HS-5 (cell line): ENCODE measurements around the gene USP37.
"Not testable (repeated sequence)": the region's sequence is repeated elsewhere in the genome, so short reads cannot be mapped to it uniquely, and the experiment has no call there.

Experiments used
- DNase-seq: peaks from one replicate; pipeline ENCODE4 v3.0.0-alpha.2; 2012; ENCODE audit warnings: low read depth

Gene USP37

GRCh38 chr2:218547978-218548377 lies 20.2 kb downstream of the USP37 start:
- no peak for DNase-seq

GRCh38 chr2:218547511-218547910 lies 20.6 kb downstream of the USP37 start:
- DNase-seq = no peak

GRCh38 chr2:218546012-218546411 lies 22.1 kb downstream of the USP37 start:
- no peak for DNase-seq

- DNase-seq = no peak
Measured at GRCh38 chr2:218540015-218540414, 28.1 kb downstream of the USP37 start.

- no peak for DNase-seq
Measured at GRCh38 chr2:218536804-218537494, 31.2 kb downstream of the USP37 start.

DNA sequence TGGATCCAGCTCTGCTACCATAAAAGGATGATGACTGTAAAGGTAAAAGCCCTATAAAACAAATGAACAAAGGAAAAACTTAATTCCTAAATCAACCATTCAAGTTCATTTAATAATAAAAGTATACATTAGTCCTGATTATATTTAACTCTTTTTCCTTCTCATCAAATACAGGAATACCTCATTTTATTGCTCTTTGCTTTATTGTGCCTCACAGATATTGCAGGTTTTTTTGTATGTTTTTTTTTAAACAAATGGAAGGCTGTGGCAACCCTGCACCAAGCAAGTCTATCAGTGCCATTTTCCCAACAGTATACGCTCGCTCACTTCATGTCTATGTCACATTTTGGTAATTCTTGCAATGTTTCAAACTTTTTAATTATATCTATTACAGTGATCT lies 38.2 kb downstream of the USP37 start:
- DNase-seq = no peak

DNA sequence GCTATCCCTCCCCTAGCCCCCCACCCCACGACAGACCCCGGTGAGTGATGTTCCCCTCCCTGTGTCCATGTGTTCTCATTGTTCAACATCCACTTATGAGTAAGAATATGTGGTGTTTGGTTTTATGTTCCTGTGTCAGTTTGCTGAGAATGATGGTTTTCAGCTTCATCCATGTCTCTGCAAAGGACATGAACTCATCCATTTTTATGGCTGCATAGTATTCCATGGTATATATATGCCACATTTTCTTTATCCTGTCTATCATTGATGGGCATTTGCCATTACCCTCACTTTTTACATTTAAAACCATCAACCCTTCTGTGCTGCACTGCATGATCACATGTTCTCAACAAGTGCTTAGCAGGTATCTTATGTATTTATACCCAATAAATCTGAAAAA lies 39.7 kb downstream of the USP37 start:
- DNase-seq = not testable (repeated sequence)

- no peak for DNase-seq
Measured at GRCh38 chr2:218523651-218524050, 44.5 kb downstream of the USP37 start.

DNA sequence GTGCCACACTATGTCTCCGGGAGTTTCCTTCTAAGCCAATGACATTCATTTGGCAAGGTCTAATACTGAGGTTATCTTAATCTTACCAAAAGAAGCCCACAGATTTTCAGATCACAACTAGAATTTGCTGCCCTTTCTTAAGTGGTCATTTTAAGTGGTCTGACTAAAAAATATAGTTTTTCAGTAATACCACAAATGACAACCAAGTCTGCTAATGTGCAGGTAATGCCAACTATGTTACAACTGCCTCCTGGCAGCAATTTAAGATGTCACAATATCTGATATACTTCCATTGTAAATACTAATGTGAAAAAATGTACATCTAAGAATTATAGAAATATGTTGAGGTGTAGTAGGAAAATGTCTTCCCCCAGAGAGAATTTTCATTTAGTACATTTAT lies 49.3 kb downstream of the USP37 start:
- DNase-seq = no peak

DNA sequence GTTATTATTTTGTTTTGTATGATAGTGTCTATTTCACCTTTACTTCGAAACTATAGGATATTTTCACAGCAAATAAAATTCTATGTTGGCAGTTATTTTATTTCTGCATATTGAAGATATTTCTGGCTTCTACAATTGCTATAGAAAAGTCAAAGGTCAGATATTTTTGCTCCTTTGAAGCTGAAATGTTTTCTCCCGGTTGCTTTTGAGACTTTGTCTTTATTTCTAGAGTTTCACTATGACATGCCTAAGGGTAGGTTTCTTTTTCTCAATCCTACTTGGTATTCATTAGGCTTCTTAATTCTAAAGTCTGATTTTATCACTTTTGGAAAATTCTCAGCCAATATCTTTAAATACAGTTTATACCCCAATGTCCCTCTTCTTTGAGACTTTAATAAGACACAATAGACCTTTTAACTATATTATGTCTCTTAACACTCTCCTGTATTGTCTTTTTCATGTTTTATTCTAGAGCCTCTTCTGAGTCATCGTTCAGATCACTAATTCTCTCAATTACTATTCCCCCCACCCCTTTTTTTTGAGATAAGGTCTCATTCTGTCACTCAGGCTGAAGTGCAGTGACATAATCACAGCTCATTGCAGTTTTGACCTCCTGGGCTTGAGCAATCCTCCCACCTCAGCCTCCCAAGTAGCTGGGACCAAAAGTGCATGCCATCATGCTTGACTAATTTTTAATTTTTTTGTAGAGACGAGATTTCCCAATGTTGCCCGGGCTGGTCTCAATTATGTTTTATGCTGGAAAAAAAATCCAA lies 50.5 kb downstream of the USP37 start:
- no peak for DNase-seq

DNA sequence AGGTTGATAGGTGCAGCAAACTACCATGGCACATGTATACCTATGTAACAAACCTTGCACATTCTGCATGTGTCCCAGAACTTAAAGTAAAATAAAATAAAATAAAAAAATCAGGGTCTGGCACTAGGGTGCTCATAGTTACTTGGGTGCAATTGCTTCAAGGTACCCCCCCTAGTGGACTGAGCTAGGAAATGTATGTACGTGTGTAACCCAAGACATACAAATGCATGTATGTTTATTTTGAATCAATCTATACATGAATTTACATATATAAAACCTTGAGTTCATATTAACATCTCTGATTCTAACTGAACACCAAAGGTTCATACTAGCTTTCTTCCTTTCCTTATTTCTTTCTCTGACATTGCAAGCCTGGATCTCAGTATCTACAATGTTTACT lies 51.5 kb downstream of the USP37 start:
- DNase-seq = no peak

DNA sequence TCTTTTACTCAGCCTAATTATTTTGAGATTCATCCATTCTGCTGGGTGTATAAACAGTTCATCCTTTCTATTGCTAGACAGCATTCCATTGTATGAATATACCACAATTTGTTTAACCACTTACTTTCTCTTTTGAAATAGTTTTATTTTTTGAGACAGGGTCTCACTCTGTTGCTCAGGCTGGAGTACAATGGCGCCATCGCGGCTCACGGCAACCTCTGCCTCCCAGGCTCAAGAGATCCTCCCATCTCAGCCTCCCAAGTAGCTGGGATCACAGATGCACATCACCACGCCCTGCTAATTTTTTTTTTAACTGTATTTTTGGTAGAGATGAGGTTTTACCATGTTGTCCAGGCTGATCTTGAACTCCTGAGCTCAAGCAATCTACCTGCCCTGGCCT lies 54.5 kb downstream of the USP37 start:
- DNase-seq = no peak

DNA sequence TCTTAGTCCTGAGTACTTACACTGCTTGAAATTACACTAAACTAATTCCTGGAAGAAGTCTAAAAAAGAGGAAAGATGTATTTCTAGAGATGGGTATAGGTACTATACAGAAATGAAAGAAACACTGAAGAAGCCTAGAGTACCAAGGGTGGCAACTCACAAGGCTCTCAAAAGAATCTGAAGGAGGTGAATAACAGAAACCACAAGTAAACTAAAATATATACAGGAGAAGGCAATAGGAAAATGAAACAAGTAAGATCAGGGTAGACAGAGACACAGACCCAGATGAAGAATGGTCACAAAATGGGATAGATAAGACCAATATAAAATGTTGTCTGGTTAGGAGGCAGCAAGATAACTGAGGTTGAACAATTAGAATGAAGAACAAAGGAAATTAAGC lies 59.9 kb downstream of the USP37 start:
- DNase-seq = no peak

DNA sequence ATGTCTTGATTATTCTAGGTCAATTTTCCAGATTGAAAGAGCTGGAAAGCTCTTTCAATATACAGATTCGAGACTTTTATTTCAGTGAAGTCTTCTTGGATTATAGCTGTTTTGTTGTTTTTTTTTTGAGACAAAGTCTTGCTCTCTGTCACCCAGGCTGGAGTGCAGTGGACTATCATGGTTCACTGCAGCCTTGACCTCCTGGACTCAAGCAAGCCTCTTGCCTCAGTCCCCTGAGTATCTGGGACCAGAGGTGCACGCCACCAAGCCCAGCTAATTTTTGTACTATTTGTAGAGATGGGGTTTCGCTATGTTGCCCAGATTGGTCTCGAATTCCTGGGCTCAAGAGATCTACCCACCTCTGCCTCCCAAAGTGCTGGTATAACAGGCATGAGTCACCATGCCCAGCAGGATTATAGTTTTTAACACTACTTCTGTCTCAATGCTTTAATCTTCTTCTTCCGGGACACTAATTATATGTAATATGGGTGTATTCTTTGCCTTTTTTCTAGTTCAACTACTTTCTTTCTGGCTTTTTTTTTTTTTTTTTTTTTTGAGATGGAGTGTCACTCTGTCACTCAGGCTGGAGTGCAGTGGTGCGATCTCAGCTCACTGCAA lies 62.3 kb downstream of the USP37 start:
- DNase-seq = no peak

DNA sequence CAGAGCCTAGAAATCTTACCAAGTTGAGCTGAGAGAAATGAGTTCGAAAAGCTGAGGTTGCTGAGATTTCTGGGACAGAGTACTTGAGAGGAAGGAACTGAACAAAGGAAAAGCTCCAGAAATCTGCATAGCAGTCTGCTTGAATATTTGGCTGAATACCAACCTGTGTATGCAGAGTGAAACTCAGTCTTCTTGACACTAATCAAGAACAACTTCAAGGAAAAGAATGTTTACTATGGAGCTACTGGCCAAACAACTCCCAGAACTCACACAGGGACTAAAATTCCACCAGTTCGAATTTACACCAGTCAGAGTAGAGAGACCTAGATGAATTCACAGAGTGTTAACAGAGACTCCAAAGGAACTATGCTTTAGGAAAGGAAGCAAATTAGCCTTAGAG lies 66.5 kb downstream of the USP37 start:
- no peak for DNase-seq

DNA sequence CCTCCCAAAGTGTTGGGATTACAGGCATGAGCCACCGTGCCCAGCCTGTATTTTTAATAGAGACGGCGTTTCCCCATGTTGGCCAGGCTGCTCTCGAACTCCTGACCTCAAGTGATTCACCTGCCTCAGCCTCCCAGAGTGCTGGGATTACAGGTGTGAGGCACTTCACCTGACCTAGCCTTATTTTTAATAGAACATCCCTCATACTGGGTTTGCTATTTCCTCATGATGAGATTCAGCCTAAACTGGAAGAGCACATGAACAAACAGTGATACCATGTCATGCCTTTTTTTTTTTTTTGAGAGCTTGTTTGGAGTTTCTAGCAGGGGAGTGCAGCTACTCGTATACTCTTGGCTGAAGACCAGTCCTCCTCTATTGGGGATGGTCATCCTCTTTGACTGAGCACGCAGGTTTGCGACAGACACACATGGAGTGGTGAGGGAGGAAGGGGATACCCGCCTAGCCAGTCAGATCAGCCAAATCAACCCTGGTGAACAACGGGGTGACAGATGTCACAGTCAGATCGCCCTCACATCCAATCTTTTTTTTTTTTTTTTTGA lies 67.6 kb downstream of the USP37 start:
- no peak for DNase-seq

DNA sequence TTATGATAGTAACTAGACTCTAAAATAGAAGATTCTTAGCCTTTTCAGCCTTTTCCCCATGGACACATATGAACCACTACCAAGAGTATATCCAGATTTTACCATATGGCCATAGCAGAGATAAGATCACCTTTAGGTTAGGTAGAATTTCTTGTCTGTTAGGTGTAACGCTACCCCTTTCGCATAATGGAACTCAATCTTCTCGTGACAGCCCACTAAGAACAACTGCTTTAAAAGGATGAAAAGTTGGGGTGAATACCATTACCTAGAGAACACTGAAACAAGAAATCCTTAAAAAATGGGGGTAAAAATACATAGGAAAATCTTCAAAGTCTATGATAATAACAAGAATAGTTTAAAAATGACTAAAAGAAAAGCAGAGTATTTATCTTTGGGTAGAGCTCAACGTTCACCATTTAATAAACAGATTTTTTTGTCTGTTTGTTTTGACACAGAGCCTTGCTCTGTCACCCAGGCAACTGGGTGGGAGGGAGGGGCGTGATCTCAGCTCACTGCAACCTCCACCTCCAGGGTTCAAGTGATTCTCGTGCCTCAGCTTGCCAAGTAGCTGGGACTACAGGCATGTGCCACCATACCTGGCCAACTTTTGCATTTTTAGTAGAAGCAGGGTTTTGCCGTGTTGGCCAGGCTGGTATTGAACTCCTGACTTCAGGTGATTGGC lies 82.0 kb downstream of the USP37 start:
- no peak for DNase-seq

GRCh38 chr2:218482651-218483050 lies 85.5 kb downstream of the USP37 start:
- DNase-seq = no peak

DNA sequence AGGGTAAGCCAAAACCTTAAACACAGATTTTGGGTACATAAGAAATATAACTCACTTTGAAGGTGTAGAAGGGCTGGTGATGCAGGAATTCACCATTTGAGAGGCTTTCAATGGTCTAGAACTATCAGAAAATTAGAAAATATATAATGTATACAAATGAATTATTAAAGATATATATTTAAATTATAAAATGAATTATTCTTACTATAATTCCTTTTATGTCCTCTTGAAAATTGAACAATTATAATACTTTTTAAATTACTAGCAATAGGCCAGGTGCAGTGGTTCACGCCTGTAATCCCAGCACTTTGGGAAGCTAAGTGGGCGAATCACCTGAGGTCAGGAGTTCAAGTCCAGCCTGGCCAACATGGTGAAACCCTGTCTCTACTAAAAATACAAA lies 88.6 kb downstream of the USP37 start:
- no peak for DNase-seq

GRCh38 chr2:218478544-218478943 lies 89.6 kb downstream of the USP37 start:
- DNase-seq = no peak

- no peak for DNase-seq
Measured at GRCh38 chr2:218477247-218477646, 90.9 kb downstream of the USP37 start.

DNA sequence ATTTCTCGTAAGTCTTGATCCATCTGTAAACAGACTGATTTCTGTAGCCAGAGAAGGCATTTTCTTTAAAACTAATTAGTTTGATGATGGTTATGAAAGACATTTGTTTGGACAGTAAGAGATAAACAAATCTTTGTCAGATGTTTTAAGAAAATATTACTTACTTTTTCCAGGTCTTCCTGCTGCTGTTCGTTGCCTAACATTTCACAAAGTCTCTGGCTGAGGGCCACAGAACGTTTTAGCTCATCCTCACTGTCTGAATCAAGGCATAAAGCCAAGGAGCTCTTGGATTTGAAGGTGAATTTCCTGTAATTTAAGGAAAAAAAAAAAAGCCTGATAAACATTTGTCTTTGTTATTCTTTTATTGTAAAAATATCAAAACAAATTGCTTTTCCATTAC lies 91.5 kb downstream of the USP37 start:
- DNase-seq = no peak
